Omental fat pad (tissue), 4 donors: ENCODE results near the gene CEP85L. TPM values are rescaled to one million over a fixed set of nuclear protein-coding genes. Genes with fewer than 3 reads are reported as not detected.

Experiments
- ATAC-seq: fragments of 150-250 bp; one replicate; pipeline ENCODE4 v1.9.1; 2016; ENCODE audit warnings: mild to moderate bottlenecking, moderate library complexity; ENCODE audit not compliant: low FRiP score
- DNase-seq: peaks from one replicate; pipeline ENCODE4 v3.0.0-alpha.2; 2019; ENCODE audit warnings: low spot score
- total RNA-seq, 4 donors: library from RNA; depleted of rRNA; stranded (reverse); fragments of >200 nt; gene quantifications; one replicate each; pipeline ENCODE4 v1.1.0, GENCODE V29; 2016
- TF ChIP-seq, protein P1 (sequence below), 3 donors: fragments of 450-650 bp; IDR thresholded peaks; one replicate each; pipeline ENCODE4 v1.5.1; 2016 to 2017; ENCODE audit warnings: antibody characterized with exemption in 3 of 3, mild to moderate bottlenecking in 3 of 3, moderate library complexity in 2 of 3

Gene CEP85L
- total RNA-seq, 4 donors from 2014 or later = 9.7 to 22.6 (median 14.4) TPM

DNA sequence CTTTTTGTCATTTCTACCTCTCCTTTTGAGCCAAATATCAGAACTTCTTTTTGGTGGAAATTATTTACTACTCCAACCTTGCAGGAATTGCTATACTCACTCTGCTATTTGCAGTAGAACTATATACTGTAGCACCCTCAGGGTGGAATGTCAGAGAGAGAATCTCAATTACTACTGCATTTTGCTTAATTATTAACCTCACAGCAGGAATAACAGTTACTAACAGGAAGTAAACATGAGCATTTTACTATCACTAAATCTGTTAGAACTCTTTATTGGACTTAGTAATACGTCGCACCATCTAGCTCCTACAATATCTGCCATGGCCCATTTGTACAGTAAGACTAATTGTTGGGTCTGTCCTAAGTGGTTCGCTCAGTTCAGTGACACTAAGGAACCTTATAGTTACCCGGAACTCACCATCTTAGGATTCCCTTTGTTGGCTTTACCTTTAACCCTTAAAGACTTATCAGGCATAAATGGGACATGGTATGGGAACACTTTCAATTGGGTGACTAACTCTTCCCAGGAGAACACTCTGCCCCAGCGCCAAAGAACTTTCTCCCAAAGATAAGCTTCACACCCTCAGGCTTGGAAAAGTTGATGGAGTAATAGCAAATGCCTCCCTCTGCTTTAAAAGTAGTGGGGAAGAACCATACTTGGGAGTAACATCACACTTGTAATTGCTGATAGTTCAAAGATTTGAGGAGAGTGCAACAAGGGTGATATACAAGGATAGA lies 64.5 kb downstream of the CEP85L start:
- ATAC-seq (no peak), DNase-seq (no peak)
- TF ChIP-seq, protein P1, sequence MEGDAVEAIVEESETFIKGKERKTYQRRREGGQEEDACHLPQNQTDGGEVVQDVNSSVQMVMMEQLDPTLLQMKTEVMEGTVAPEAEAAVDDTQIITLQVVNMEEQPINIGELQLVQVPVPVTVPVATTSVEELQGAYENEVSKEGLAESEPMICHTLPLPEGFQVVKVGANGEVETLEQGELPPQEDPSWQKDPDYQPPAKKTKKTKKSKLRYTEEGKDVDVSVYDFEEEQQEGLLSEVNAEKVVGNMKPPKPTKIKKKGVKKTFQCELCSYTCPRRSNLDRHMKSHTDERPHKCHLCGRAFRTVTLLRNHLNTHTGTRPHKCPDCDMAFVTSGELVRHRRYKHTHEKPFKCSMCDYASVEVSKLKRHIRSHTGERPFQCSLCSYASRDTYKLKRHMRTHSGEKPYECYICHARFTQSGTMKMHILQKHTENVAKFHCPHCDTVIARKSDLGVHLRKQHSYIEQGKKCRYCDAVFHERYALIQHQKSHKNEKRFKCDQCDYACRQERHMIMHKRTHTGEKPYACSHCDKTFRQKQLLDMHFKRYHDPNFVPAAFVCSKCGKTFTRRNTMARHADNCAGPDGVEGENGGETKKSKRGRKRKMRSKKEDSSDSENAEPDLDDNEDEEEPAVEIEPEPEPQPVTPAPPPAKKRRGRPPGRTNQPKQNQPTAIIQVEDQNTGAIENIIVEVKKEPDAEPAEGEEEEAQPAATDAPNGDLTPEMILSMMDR (IDR thresholded peaks at IDR 0.05) = no peak

DNA sequence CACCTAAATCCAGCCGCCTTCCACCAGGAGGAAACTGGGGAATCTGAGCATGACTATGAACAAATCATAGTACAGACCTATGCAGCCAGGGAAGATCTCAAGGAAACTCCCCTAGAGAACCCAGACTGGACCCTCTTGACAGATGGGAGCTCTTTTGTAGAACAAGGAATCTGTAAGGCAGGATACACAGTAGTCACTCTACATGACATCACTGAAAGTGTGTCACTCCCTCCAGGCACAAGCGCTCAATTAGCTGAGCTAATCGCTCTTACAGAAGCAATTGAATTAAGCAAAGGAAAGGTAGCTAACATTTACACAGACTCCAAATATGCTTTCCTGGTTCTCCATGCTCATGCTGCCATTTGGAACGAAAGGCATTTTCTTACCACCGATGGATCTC lies 66.5 kb downstream of the CEP85L start:
- TF ChIP-seq, protein P1 (IDR thresholded peaks at IDR 0.05) = no peak
- DNase-seq (no peak), ATAC-seq (no peak)

DNA sequence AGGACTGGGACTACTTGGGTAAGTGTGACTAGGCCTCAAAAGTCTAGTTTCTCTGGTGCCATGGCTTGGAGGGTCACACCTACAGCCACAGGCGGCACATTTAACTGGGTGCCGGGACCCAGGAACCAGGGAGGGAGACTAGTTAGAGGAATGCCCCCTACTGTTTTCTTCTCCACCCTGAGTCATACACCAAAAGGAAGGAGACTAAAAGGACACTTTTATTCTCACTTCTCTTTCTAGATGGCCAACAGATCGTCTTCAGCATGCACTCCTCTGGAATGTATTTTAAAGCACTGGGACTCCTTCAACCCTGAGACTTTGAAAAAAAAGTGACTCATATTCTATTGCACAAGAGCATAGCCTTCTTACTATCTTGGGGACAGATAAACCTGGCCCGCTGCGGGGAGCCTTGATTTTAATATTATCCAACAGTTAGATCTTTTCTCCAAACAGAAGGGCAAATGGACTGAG lies 69.9 kb downstream of the CEP85L start:
- ATAC-seq (peak; percentile 75), DNase-seq (no peak)
- TF ChIP-seq, protein P1 (IDR thresholded peaks at IDR 0.05) = no peak

GRCh38 chr6:118580585-118581419 lies 70.6 kb downstream of the CEP85L start:
- TF ChIP-seq, protein P1 (IDR thresholded peaks at IDR 0.05) = peak in 1 of 3 donors; percentile 9
- peak; percentile 72 for ATAC-seq

GRCh38 chr6:118579786-118580185 lies 71.6 kb downstream of the CEP85L start:
- ATAC-seq (no peak), DNase-seq (no peak)
- TF ChIP-seq, protein P1 (IDR thresholded peaks at IDR 0.05) = no peak

More at GRCh38 chr6:118580585-118581419, 70.6 kb downstream of the CEP85L start:
- DNase-seq = no peak

GRCh38 chr6:118578617-118579016 lies 72.8 kb downstream of the CEP85L start:
- DNase-seq (no peak), ATAC-seq (no peak)
- TF ChIP-seq, protein P1 (IDR thresholded peaks at IDR 0.05) = no peak
